CD1c-positive myeloid dendritic cell (primary cell): Measurements from ENCODE around the gene CDH4.
"Not testable (repeated sequence)": the region's sequence is repeated elsewhere in the genome, so short reads cannot be mapped to it uniquely, and the experiment has no call there.

Experiments
- DNase-seq: peaks from one replicate; pipeline ENCODE4 v3.0.0-alpha.2; 2016; ENCODE audit errors: extremely low spot score

The CDH4 gene

DNA sequence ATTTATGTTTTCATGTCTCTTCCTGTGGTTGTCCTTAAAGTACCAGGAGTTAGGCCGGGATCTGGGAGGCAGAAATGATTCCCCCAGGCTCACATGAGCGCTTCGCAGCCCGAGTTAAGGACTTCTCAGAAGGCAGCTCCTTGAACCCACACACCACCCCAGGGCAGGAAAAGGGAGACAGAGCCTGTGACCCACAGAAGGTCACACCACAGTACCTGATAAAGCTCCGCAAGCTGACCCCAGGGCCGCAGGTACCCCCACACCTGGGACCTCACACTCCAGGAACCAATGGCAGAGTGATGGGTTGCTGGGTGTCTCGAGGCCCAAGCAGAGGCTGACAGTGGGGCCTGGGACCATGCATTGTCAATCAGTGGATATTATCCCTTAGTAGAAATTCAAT lies 207.6 kb downstream of the CDH4 start:
- DNase-seq, result no peak

DNA sequence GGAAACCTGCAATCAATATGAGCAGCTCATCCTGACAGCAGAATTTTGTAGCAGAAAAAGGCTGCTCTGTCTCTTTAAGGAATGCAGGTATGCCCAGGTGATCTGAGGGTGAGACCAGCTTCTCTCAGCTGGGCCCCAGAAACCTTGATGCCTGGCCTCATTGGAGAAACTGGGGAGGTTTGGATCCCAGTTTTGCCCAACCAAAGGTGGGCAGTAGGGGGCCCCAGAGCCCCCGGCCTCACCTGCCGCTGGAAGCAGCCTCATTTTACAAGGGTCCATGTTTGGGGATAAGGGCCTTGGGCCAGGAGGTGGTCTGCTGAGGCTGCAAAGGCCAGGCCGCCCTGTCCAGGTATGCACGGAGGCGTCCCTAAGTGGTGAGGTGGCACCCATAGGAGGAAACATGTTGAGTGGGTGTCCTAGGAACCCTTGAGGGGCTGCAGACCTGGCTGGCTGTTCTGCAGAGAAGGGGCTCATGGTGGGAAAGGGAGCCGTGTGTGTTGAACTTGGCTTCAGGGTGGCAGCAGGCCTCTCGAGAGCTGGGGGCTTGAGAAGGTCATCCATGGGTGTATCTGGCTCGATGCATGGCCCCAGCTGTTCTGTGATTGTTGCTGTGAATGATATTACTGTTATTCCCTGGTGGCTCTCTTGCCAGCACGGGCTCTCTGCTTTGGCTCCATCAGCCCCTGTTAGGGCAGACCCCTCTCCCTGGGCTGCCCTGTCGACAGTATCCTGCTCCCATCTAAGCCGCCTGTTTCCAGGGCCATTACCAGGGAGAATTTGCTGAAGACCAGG lies 208.4 kb downstream of the CDH4 start:
- no peak for DNase-seq

DNA sequence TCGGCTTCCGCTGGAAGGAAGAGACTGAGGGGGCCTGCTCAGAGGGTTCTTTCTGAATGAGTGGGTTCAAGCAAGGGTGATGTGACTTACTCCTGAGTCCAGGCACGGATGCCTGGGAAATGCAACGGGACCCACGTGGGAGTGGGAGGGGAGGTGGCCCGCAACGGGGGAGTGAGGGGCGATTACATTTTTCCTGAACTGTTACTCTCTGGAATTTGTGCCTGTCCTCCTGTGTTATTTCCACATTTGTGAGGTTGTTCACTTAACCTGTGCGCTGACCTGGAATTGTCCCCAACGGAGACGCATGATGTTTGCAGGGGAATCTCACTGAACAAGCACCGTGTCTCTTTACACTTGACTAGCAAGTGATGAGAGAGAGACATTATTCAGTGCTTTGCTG lies 209.4 kb downstream of the CDH4 start:
- DNase-seq, result no peak

DNA sequence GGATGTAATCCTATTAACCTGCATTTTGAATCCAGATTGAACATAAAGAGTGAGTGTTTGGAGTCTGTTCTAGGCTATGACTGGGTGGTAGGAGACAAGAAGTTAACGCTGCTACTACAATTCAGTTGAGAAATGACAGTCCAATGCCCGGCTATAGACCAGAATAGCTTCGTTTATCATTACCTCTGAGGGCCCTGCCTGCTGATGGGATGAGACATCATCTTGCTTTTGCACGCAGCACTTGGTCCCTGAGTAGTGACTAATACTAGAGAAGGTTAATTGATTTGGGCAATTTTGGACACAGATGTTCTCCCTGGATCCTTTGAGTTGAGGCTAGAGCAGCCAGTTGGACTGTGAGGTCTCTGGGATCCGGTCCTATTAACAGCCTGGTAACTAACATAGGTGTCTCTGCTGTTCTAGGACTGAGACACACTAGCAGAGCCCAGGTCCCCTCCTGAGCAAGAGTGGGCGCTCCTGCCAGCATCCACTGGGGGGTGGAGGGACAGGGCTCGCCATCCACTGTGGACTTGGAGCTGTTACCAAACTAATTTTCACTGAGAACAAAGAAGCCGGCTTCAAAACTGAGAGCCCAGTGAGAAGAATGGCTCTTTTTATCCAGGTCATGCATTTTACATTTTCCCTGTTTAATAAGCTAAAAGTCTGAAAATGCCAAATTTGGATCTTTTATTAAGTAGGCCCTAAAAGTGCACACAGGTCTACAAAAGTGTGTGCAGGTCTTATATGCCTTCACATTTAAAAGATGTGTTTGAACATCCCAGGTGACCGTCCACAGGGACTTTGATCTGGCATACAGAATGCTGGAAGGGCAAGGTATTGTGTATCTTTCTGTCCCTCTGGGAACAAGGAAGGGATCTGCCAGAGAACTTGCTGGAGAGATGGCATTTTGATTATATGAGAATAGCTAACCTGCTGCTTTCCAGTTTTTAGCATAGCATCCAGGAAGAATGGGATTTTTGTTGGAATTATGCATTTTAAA lies 212.5 kb downstream of the CDH4 start:
- DNase-seq, result no peak

DNA sequence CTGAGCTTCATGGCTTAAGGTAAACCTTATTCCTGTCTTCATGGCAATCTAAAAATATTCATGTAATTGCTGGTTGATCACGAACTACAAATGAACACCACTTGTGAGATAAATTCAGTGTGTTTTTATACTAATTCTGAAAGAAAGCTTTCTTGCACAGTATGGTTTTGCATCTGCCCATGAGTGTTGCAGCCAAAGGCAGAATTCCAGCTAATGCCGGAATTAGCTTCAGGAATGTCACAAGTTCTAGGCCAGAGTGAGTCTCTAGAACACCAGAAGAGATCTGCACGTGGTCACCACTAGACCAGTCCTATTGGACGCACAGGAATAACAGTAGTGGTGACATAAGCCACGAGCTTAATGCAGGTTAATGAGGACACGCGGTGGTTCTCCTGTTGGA lies 223.7 kb downstream of the CDH4 start:
- DNase-seq, result no peak

DNA sequence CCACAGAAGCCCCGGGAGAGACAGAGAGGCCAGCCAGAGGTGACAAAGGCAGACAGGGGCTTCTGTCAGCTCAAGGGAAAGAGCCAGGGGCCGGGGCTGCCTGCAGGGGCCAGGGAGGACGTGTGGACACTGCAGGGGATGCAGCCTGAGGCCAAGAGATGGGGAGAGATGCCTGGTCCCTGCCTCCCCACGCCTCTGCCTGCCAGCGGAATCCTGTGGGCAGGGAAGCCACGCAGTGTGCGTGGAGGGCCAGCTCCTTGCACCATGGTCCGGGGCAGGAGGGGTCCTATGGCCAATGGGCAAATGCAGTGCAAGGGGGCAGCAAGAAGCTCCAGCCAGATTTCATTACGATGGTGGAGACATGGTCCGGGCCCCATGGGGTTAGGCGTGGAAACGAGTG lies 224.9 kb downstream of the CDH4 start:
- DNase-seq, result no peak

DNA sequence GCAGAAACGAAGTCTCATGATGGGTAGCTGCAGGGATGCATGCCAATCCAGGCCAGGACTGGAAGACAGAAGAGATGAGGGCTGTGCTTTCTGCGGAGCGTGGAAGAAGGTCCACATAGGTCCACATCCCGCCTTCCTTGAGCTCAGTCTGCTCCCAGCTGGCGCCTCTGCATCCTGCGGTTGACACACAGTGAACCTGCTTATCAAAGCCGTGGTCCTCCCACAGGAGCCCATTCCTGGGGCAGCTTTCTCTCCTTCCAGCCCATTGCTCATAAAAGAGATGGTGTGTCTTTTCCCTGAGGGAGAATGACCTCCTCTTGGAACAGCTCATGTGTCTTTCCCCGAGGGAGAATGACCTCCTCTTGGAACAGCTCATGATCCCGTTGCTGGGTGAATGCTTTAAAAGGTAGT lies 225.4 kb downstream of the CDH4 start:
- DNase-seq, result no peak

DNA sequence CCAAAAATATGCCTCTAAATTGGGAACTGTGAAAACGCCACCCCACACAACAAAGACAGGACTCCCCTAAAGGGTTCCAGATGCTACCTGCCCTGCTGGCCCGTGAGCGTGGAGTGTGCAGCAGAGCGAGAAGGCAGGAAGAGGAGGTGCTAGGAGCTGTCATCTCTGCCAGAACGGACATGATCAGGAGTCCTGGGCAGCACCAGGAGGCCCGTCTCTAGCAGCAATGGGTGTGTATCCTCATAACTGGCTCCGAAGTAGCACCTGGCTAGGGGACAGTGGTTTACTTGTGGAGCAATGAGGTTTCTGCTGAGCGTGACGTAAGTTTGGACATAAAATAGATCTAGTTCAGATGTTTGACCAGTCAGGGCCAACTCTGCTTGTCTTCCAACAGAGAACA lies 226.0 kb downstream of the CDH4 start:
- DNase-seq, result no peak

DNA sequence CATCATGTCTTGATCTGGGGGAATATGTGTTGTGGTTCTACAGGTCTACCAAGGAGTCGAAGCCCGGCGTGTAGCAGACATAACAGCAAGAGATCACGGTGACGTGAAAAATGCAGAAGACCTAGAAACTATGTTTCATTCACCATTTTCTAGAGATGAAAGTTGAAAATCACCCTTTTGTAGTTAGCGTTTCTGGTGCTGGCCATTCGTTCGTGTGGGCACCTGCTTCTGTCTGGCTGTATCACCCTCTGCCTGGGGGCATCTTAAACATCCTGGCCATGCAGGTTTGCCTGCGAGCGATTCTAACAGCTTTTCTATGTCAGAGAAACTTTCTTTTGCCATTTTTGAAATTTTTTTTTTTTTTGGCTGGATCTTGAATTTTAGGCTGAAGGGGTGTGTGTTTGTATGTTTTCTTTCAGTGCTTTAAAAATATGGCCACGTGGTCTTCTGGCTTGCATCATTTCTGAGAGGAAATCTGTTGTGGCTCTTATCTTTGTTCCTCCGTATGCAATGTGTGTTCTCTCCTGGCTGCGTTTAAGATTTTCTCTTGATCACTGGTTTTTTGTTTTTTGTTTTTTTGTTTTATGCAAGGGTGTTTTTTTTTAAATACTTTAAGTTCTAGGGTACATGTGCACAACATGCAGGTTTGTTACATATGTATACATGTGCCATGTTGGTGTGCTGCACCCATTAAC lies 226.7 kb downstream of the CDH4 start:
- DNase-seq, result no peak

DNA sequence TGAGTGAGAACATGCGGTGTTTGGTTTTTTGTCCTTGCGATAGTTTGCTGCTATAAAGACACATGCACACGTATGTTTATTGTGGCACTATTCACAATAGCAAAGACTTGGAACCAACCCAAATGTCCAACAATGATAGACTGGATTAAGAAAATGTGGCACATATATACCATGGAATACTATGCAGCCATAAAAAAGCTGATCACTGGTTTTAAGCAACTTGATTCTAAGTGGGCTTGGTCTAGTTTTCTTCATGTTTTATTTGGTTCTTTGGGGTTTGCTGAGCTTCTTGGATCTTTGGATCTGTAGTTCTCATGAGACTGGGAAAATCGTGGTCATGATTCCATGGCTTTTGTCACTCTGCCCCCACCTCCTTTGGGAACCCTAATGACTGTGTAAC lies 227.4 kb downstream of the CDH4 start:
- not testable (repeated sequence) for DNase-seq

DNA sequence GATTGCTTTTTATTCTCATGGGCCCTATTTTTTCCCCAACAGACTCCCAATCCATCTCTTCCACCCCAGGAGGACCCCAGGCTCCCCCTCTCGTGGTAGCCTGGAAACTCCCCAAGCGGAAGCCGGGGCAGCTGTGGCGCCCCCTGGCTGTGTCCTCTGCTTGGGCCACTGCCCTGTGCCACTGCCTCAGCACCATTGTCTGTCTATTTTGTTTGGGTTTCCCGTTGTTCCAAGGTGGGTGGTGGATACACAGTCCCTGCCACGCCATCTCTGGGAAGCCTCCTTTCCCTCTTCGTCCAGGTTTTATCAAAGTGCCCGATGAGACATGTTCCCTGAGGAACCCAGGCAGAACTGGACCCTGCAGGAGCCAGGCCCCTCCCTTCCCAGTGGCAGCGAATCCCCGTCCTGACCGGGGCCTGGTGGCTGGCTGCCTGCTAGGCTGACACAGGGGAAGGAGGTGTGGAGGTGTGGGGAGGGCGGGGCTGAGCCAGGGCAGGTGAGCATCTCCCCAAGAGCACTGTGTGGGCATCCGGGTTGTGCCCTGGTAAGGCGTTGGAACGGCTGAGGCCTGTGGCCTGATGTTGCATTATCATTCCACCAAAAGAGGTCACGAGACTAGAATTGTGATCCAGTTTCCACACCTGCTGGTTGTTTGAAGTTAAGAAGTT lies 228.2 kb downstream of the CDH4 start:
- DNase-seq, result no peak

DNA sequence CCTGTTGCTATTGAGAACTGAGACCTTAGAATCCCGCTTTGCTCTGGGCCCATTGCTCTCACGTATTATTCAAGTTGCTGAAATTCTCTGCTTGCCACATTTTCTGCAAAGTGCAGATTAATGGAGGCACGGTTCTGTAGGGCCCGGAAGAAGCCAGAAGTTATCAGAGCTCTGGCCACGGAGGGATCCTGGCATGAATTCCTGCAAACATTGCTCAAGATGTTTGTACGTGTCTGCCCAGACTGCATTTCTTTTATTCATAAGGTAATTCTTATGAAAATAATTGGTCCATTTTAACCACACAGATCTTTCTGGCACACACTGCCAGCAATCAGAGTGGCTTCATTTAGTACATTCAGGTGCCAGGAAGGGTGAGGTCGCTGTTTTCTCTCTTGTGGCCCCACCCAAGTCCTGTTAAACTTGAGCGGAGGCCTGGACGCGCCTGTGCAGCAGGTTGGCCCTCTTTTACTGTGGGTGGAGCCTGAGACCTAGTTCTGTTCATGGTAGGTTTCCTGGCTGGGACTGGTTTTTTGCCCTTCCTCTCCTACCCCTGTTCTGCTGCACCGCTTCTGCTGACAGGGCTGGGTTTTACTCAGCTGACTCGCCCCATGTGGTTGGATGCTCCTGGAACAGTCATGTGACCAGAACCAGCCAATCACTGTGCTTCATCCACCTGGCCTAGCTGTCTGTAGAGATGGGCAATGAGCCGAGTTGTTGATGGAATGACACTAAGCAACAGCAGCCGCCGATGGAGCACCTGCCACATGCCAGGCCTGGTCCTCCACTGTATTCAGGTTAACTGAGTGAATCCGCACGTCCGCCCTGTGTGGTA lies 230.2 kb downstream of the CDH4 start:
- DNase-seq, result no peak

DNA sequence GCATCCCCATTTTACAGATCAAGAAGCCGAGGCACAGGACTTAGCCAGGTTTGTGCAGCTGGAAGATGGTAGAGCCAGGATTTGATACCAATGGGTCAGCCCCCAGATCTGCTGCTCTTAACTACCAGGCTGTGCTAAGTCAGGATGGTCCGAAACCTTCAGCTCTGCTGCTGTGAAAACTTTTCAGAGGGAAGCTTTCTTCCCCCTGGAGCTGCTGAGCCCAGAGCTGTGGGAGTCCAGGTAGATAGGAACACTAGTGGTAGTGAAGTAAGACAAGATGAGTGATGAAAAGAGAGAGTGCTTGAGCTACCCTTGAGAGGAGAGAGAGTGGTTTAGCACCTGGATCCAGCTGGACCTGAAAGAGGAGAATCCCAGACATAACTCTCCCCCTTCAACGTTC lies 230.8 kb downstream of the CDH4 start:
- DNase-seq, result no peak

DNA sequence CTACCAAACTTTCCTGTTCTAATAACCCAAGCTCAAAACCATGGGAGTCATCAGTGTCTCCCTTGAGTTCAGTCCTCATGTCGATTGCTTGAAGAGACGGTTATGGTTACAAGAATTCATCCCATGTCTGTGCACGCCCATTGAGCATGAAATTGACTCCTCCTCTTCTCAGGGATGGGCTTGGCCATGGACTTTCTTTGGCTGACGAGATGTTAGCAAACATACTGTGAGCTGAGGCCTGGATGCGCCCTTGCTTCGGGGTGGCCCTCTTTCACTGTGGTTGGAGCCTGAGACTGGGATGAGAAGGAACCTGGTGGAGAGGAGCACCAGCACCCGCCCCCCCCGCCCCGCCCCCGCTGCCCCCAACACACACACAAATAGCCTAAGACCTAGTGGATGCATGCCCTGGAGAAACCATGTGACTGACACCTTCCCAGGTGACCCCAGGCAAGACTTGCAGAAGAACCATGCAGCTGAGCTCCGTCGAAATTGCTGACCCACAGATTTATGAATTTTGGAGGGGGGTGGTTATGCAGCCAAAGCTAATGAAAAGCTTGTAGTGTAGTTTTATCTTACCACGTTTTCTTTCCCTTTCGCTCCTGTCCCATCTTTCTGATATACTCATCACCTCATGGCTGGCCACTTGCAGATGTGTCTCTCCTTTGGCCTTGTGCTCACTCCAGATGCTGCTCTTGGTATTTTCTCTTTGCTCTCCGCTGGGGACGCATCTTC lies 231.4 kb downstream of the CDH4 start:
- DNase-seq, result no peak

DNA sequence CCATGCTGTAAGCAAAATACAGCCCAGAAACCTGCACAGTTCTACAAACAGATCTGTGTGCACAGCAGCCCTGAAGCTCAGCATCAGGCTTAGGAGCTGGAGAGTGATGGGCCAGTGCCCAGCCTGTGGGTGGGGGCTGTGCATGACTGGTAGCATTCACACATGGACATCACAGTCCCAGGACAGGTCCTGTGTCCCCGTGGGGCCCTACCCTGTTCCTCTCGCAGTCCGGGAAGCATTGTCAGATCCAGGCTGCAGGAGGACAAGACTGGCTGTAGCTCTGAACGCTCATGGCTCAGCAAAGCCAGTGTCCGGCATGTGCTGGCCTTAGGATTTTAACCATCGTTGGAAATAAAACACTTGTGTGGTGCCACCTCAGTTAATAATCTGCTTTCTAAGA lies 234.1 kb downstream of the CDH4 start:
- no peak for DNase-seq

DNA sequence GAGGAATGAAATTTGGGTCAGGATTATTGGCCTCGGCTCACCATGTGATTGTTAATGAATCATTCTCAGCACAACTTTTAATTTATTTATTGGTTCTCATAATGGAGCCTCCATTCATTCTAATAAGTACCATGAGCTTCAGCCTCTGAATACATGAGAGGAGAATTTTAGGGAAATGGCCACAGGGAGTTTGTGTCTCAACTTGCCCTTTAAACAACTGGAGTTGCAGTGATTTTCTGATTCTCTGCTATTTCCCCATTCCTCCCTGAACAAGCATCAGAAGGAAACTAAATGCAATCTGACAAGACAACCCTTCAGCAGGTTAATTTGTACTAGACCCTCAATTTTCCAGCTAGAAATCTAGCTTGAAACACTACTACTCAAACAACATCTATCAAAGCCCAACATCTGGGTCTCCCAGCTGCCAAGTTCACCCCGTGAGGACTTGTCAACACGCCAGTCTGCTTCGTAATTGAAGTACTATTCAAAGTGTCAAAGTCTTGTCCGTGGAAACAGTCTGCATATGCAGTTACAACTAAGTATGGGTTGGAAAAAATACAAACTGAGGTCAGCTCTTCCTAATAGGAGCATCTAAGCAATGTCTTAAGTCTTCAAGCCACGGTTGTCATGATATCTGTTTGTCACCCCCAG lies 235.4 kb downstream of the CDH4 start:
- DNase-seq, result no peak

DNA sequence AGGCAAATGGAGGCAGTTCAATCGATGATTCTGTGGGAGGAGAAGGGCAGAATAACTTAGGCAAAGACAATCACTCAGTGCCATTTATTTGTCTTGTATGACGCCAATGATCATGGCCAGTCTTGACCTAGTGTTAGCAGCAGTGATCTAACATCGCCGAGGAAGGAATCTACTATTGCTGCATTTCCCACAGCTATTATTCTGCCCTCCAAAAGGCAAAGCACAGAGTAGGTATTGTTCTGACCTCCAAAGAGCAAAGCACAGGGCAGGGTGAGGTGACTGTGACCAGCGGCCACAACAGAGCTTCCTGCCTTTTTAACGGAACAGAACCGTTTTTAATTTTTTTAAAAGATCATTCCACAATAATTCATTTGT lies 235.9 kb downstream of the CDH4 start:
- DNase-seq, result no peak

DNA sequence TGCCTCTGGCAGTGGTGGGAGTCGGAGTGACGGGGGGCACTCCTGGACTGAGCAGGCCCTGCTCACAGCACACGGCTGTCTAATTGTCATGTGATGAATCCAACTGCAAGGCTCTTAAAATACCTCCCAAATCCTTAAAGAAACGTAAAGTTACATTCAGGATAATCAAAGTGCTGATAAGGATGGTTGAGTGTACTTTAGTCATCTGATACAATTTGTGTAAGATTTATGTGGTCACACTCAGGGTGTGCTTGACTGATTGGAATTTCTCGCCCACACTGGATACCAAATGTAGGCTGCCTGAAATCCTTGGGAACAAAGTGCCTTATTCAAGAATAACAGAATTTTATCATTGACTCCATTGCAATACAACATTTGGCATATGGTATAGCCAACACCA lies 238.7 kb downstream of the CDH4 start:
- no peak for DNase-seq

DNA sequence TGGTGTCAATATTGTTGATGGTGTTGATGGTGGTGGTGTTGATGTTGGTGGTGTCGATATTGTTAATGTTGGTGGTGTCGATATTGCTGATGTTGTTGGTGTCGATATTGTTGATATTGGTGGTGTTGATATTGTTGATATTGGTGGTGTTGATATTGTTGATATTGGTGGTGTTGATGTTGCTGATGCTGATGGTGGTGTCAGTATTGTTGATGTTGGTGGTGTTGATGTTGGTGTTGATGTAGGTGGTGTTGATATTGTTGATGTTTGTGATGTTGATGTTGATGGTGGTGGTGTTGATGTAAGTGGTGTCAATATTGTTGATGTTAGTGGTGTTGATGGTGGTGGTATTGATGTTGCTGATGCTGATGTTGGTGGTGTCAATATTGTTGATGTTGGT lies 240.0 kb downstream of the CDH4 start:
- DNase-seq, result no peak
